Osteocyte (in vitro differentiated cells): ENCODE data around the gene GRB10. TPM values are rescaled to one million over a fixed set of nuclear protein-coding genes. Genes with fewer than 3 reads are reported as not detected.

Source experiments
- DNase-seq: peaks from one replicate; pipeline ENCODE4 v3.0.0; 2021; ENCODE audit warnings: mixed read lengths; ENCODE audit not compliant: unreplicated experiment; ENCODE audit errors: extremely low spot score
- H3K27ac Mint-ChIP-seq: one replicate; pipeline ENCODE4 v1.8.0; 2021; ENCODE audit warnings: mild to moderate bottlenecking, mixed read lengths; ENCODE audit not compliant: unreplicated experiment
- H3K27me3 Mint-ChIP-seq: one replicate; pipeline ENCODE4 v1.8.0; 2021; ENCODE audit warnings: mixed read lengths; ENCODE audit not compliant: unreplicated experiment
- H3K36me3 Mint-ChIP-seq: one replicate; pipeline ENCODE4 v1.8.0; 2021; ENCODE audit warnings: mixed read lengths; ENCODE audit not compliant: unreplicated experiment
- H3K4me1 Mint-ChIP-seq: one replicate; pipeline ENCODE4 v1.8.0; 2021; ENCODE audit warnings: mixed read lengths; ENCODE audit not compliant: unreplicated experiment
- H3K4me3 Mint-ChIP-seq: one replicate; pipeline ENCODE4 v1.8.0; 2021; ENCODE audit warnings: mild to moderate bottlenecking, moderate library complexity, mixed read lengths; ENCODE audit not compliant: unreplicated experiment
- H3K9me3 Mint-ChIP-seq: one replicate; pipeline ENCODE4 v1.8.0; 2021; ENCODE audit warnings: mixed read lengths; ENCODE audit not compliant: unreplicated experiment
- CTCF ChIP-seq: fragments of 200-600 bp; sonication (generic); IDR thresholded peaks from 2 replicates; pipeline ENCODE4 v1.5.0; 2021; ENCODE audit warnings: antibody characterized with exemption, mild to moderate bottlenecking, moderate library complexity
- total RNA-seq: library from RNA; stranded (reverse); gene quantifications from 2 replicates; pipeline ENCODE4 v1.2.1, GENCODE V29; 2021

Gene GRB10
- total RNA-seq, 1 donor from 2014 or later: 51.3 TPM

GRCh38 chr7:50795831-50796230, 13.1 kb upstream of the GRB10 start:
- Mint-ChIP-seq H3K27me3 (peaks cover 6% of the 10 kb centered on the region), H3K4me1 (peaks cover 12% of the 10 kb centered on the region), H3K4me3 (no peak overlapping the region), H3K27ac (no peak overlapping the region), H3K36me3 (no peaks in the 10 kb centered on the region), H3K9me3 (peaks cover 8% of the 10 kb centered on the region)
- no peak for DNase-seq
- peak; percentile 30 for TF ChIP-seq CTCF

- Mint-ChIP-seq H3K4me1 (peaks cover 18% of the 10 kb centered on the region), H3K36me3 (no peaks in the 10 kb centered on the region), H3K27ac (no peak overlapping the region), H3K9me3 (peaks cover 8% of the 10 kb centered on the region), H3K27me3 (peaks cover 3% of the 10 kb centered on the region), H3K4me3 (no peak overlapping the region)
- DNase-seq: no peak
- TF ChIP-seq CTCF: no peak
Observed at GRCh38 chr7:50795253-50795652, 12.6 kb upstream of the GRB10 start.

- Mint-ChIP-seq H3K27ac (peak overlapping the region; percentile 28), H3K4me3 (peak overlapping the region; percentile 63), H3K27me3 (no peaks in the 10 kb centered on the region), H3K9me3 (peaks cover 8% of the 10 kb centered on the region), H3K4me1 (peaks cover 28% of the 10 kb centered on the region), H3K36me3 (no peaks in the 10 kb centered on the region)
- no peak for DNase-seq
- no peak for TF ChIP-seq CTCF
Observed at GRCh38 chr7:50793947-50794570, 11.4 kb upstream of the GRB10 start.

GRCh38 chr7:50793120-50793946, 10.6 kb upstream of the GRB10 start:
- peak overlapping the region; percentile 63 for H3K4me3 Mint-ChIP-seq
- H3K4me1 Mint-ChIP-seq: peaks cover 28% of the 10 kb centered on the region
- no peaks in the 10 kb centered on the region for H3K27me3 Mint-ChIP-seq
- no peak for TF ChIP-seq CTCF
- peak overlapping the region; percentile 28 for H3K27ac Mint-ChIP-seq
- H3K9me3 Mint-ChIP-seq: peaks cover 4% of the 10 kb centered on the region
- peak; percentile 87 for DNase-seq
- H3K36me3 Mint-ChIP-seq: no peaks in the 10 kb centered on the region
